ENCODE results near the gene PKDREJ.
A peak's percentile ranks its signal among the peaks of the same experiment; 100 is the strongest.

The PKDREJ gene

GRCh38 chr22:46233231-46233630 is 29.9 kb downstream of the PKDREJ start:
- DNase-seq = peak; percentile 6 to 33

GRCh38 chr22:46230262-46230901 is 32.8 kb downstream of the PKDREJ start:
- DNase-seq = no peak

- DNase-seq = no peak
Measured at GRCh38 chr22:46229701-46230100, 33.4 kb downstream of the PKDREJ start.

- DNase-seq = no peak
Measured at GRCh38 chr22:46226577-46226976, 36.6 kb downstream of the PKDREJ start.

DNA sequence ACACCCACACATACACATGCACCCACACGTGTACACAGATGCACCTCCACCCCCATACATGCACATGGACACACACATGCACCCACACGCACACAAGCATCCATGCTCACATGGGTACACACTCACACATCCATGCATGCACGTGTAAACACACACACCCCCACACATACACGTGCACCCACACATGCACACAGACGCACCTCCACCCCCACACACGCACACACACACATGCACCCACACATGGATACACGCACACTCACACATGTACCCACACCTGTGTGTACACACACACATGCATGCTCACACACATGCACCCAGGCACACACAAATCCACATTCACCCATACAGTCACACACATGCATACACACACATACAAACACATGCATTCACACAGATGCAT is 37.5 kb downstream of the PKDREJ start:
- no peak for DNase-seq

DNA sequence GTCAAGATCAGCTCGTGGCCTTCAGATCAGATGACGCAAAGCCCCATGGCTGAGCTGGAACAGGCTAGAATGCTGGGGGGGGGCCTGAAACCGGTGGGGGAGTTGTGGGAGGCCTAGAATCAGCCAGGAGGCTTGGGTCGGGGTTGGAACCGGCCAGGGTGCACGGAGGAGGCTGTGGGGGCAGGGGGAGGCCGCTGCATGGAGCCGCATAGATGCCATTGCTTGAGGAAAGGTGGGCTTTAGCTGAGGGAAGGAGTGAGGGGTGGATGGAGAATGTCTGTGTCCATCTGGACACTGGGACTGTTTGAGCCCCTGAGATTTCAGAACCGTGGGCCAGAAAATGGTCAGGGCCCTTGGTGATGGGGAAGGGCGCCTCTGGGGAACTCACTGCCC is 38.2 kb downstream of the PKDREJ start:
- DNase-seq = no peak

DNA sequence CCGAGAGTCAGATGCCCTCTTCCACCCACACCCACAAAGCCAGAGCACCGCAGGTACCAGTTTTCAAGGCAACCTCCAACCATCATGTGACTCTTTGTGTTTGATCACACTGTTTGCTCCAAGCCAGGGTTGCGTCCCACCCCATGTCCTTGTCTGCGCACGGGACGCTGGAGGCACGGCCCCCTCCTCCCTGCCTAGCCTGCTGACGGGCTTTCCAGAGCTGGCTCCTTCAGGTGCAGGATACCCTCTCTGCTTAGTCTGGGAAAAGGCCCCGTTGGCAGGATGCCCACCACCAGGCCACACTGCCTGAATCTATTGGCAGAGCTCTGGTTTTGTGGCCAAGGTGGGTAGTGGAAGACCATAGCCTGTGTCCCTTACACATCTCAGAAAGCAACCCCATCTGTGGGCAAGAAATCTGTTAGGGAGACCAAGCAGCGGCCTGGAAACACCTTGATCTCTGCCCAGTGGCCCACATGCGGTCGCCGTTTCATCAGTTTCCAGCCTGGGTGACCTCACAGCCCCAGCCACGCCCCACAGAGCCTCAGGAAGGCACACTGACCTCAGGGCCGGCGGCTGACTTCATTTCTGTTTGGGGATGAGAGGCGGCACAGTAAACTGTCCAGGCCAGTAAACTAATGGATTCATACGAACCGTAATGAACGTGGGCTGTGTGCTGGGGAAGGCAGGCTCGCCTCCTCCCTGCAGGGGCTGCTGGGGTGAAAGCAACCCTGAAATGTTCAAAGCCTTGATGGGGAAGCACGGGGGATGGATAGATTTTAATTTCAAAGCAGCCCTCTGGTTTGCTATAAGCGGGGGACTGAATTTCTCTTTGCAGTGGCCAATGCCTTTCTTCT is 38.9 kb downstream of the PKDREJ start:
- no peak for DNase-seq

DNA sequence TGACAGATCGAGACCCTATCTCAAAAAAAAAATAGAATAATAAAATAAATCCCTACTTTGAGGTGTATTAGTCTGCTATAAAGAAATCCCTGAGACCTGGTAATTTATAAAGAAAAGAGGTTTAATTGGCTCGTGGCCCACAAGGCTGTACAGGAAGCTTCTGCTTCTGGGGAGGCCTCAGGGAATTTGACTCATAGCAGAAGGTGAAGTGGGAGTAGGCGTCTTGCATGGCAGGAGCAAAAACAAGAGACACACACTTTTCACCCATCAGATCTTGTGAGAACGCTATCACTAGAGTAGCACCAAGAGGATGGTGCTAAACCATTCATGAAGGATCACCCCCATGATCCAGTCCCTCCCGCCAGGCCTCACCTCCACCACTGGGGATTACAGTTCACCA is 42.2 kb downstream of the PKDREJ start:
- no peak for DNase-seq

DNA sequence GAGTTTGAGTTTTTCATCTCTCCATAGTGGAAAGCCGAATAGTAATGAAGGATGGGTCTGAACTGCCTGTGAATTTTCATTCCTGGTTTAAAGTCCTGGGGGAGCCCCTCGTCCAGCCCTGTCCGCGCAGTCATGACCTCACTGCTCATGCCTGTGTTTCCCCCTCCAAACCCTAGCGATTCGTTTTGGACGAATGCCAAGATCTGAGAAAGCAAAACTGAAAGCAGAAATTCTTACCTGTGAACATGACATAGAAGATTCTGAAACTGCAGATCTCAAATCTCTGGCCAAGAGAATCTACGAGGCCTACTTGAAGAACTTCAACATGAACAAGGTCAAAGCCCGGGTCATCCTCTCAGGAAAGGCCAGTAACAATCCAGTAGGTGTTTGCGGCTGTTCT is 43.5 kb downstream of the PKDREJ start:
- no peak for DNase-seq

DNA sequence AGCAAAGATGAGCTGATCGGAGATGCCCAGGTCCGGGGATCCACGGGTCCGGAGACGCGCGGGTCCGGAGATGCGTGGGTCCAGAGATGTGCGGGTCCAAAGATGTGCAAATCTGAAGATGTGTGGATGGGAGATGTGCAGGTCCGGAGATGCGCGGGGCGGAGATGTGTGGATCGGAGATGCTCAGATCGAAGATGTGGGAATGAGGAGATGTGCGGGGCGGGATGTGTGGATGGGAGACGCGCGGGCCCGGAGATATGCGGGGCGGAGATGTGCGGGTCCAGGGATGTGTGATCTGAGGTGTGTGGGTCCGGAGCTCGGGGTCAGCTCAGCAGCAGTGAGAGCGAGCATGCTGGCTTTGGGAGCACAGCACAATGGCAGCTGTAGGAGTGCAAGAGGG is 48.5 kb downstream of the PKDREJ start:
- DNase-seq = no peak

- no peak for DNase-seq
Measured at GRCh38 chr22:46214149-46214548, 49.0 kb downstream of the PKDREJ start.

- no peak for DNase-seq
Measured at GRCh38 chr22:46213052-46213451, 50.1 kb downstream of the PKDREJ start.

- DNase-seq = no peak
Measured at GRCh38 chr22:46212195-46212594, 50.9 kb downstream of the PKDREJ start.

- no peak for DNase-seq
Measured at GRCh38 chr22:46209262-46209661, 53.9 kb downstream of the PKDREJ start.
